H1 (cell line): ENCODE data around the gene IL6ST. TPM values are rescaled to one million over a fixed set of nuclear protein-coding genes. Genes with fewer than 3 reads are reported as not detected.

Source experiments
- CTCF ChIA-PET: fragments of 300-600 bp; sonication (Branson Sonifier 250); formaldehyde crosslinking; loops from one replicate; lab custom pipeline; 2021; ENCODE audit not compliant: partially characterized antibody; lab: Charles Lee
- POLR2A ChIA-PET: fragments of 300-600 bp; sonication (Branson Sonifier 250); formaldehyde crosslinking; loops from one replicate; lab custom pipeline; 2021; ENCODE audit warnings: inconsistent platforms; ENCODE audit not compliant: partially characterized antibody; lab: Charles Lee
- DNase-seq, 2 experiments: peaks; one replicate each; pipeline versions ENCODE4 v3.0.0 to v3.0.0-alpha.2; 2010 to 2022; ENCODE audit warnings: low spot score in 2 of 2, low read depth in 1 of 2, mixed read lengths in 1 of 2
- FAIRE-seq: peaks from 2 replicates; lab custom pipeline; 2011; peaks lifted over from hg19 to GRCh38; lab: Jason Lieb, UNC
- H2AFZ ChIP-seq: 2 replicates; pipeline ENCODE4 v1.8.1; 2012; ENCODE audit warnings: low read length, inconsistent platforms
- H2AK5ac ChIP-seq: 2 replicates; pipeline ENCODE4 v1.6.1; 2013; ENCODE audit warnings: low read depth, low read length
- H2BK120ac ChIP-seq: replicated peaks from 2 replicates; pipeline ENCODE3; 2013; ENCODE audit warnings: low read depth, low read length, inconsistent platforms
- H2BK12ac ChIP-seq: 2 replicates; pipeline ENCODE4 v1.6.1; 2013; ENCODE audit warnings: low read depth, low read length
- H2BK15ac ChIP-seq: 2 replicates; pipeline ENCODE4 v1.6.1; 2013; ENCODE audit warnings: low read length
- H2BK20ac ChIP-seq: 2 replicates; pipeline ENCODE4 v1.6.1; 2013; ENCODE audit warnings: low read length
- H2BK5ac ChIP-seq: 2 replicates; pipeline ENCODE4 v1.6.1; 2013; ENCODE audit warnings: low read depth, low read length
- H3K14ac ChIP-seq: 2 replicates; pipeline ENCODE4 v1.6.1; 2013; ENCODE audit warnings: inconsistent platforms; ENCODE audit not compliant: insufficient read length
- H3K18ac ChIP-seq: 2 replicates; pipeline ENCODE4 v1.6.1; 2013; ENCODE audit warnings: low read length; ENCODE audit errors: extremely low read depth
- H3K23ac ChIP-seq: 2 replicates; pipeline ENCODE4 v1.6.1; 2013; ENCODE audit warnings: inconsistent platforms; ENCODE audit not compliant: insufficient read length
- H3K23me2 ChIP-seq: 2 replicates; pipeline ENCODE4 v1.6.1; 2013; ENCODE audit warnings: low read depth, low read length
- H3K27ac ChIP-seq: 2 replicates; pipeline ENCODE4 v1.6.1; 2011; ENCODE audit warnings: low read depth, low read length, inconsistent platforms
- H3K27me3 ChIP-seq, 4 experiments: replicated peaks in 1 of 4; 1 replicate in 1 of 4; 2 replicates in 3 of 4; pipeline versions ENCODE4 v1.6.1 to v1.8.1; 2011 to 2013; ENCODE audit warnings: low read length in 3 of 4, mild to moderate bottlenecking in 3 of 4, inconsistent platforms in 2 of 4, mixed read lengths in 2 of 4, moderate library complexity in 1 of 4; ENCODE audit not compliant: control insufficient read depth in 3 of 4, insufficient read depth in 3 of 4; ENCODE audit errors: extremely low read depth in 1 of 4
- H3K36me3 ChIP-seq, 4 experiments: 2 replicates each; pipeline versions ENCODE4 v1.6.1 to v1.8.1; 2011 to 2013; ENCODE audit warnings: mild to moderate bottlenecking in 4 of 4, low read length in 3 of 4, moderate library complexity in 2 of 4, control low read depth in 1 of 4, inconsistent platforms in 1 of 4; ENCODE audit not compliant: insufficient read depth in 4 of 4, control insufficient read depth in 2 of 4
- H3K4ac ChIP-seq: replicated peaks from 2 replicates; pipeline ENCODE3; 2013; ENCODE audit warnings: low read length, low read depth, mixed read lengths, inconsistent platforms; ENCODE audit not compliant: insufficient read length
- H3K4me1 ChIP-seq, 4 experiments: replicated peaks in 1 of 4; 1 replicate in 1 of 4; 2 replicates in 3 of 4; pipeline versions ENCODE4 v1.6.1 to v1.8.1; 2011 to 2013; ENCODE audit warnings: low read length in 3 of 4, inconsistent platforms in 2 of 4, mixed read lengths in 1 of 4; ENCODE audit not compliant: insufficient read depth in 4 of 4, control insufficient read depth in 3 of 4
- H3K4me2 ChIP-seq, 2 experiments: 2 replicates each; pipeline versions ENCODE4 v1.6.1 to v1.8.1; 2011 to 2013; ENCODE audit warnings: low read depth in 2 of 2, low read length in 2 of 2, control low read depth in 1 of 2, inconsistent platforms in 1 of 2, mild to moderate bottlenecking in 1 of 2; ENCODE audit not compliant: insufficient read depth in 1 of 2
- H3K4me3 ChIP-seq, 4 experiments: fragments of 200-600, 300-600 bp in 1 of 4; sonication (generic), shearing (Covaris generic), sonication (Bioruptor Twin) in 1 of 4; 2 replicates each; pipeline versions ENCODE4 v1.5.1 to v1.8.1; 2011 to 2016; ENCODE audit warnings: low read length in 4 of 4, low read depth in 3 of 4, control low read depth in 2 of 4, inconsistent platforms in 2 of 4, mild to moderate bottlenecking in 2 of 4, mixed read lengths in 1 of 4, moderate library complexity in 1 of 4; ENCODE audit not compliant: insufficient read depth in 2 of 4; ENCODE audit errors: extremely low read depth in 1 of 4
- H3K56ac ChIP-seq: replicated peaks from 2 replicates; pipeline ENCODE3; 2013; ENCODE audit warnings: low read depth, mild to moderate bottlenecking, mixed read lengths, low read length, inconsistent platforms; ENCODE audit not compliant: insufficient read length
- H3K79me1 ChIP-seq: 2 replicates; pipeline ENCODE4 v1.6.1; 2013; ENCODE audit warnings: low read depth, low read length, control low read depth
- H3K79me2 ChIP-seq, 2 experiments: 2 replicates each; pipeline versions ENCODE4 v1.6.1 to v1.8.1; 2012 to 2013; ENCODE audit warnings: low read length in 2 of 2, mild to moderate bottlenecking in 2 of 2, inconsistent platforms in 1 of 2; ENCODE audit not compliant: insufficient read depth in 2 of 2, control insufficient read depth in 1 of 2
- H3K9ac ChIP-seq, 4 experiments: replicated peaks in 1 of 4; 1 replicate in 1 of 4; 2 replicates in 3 of 4; pipeline versions ENCODE4 v1.6.1 to v1.8.1; 2011 to 2013; ENCODE audit warnings: low read depth in 3 of 4, low read length in 3 of 4, control low read depth in 2 of 4, mild to moderate bottlenecking in 2 of 4, moderate library complexity in 2 of 4, inconsistent platforms in 1 of 4; ENCODE audit errors: extremely low read depth in 1 of 4
- H3K9me3 ChIP-seq, 2 experiments: 2 replicates each; pipeline versions ENCODE4 v1.6.1 to v1.8.1; 2012 to 2013; ENCODE audit warnings: mild to moderate bottlenecking in 2 of 2, moderate library complexity in 2 of 2, control low read depth in 1 of 2, inconsistent platforms in 1 of 2, low read depth in 1 of 2, low read length in 1 of 2, mixed read lengths in 1 of 2; ENCODE audit not compliant: insufficient read depth in 2 of 2
- H4K20me1 ChIP-seq, 2 experiments: replicated peaks in 1 of 2; 2 replicates each; pipeline versions ENCODE3 to v1.8.1; 2011 to 2013; ENCODE audit warnings: inconsistent platforms in 2 of 2, low read length in 2 of 2, mild to moderate bottlenecking in 1 of 2; ENCODE audit not compliant: insufficient read depth in 2 of 2, control insufficient read depth in 1 of 2
- H4K5ac ChIP-seq: 2 replicates; pipeline ENCODE4 v1.6.1; 2013; ENCODE audit warnings: low read length, low read depth, mixed read lengths, inconsistent platforms; ENCODE audit not compliant: insufficient read length
- H4K8ac ChIP-seq: 2 replicates; pipeline ENCODE4 v1.8.0; 2013; ENCODE audit warnings: mild to moderate bottlenecking, moderate library complexity, low read length, inconsistent platforms; ENCODE audit not compliant: insufficient read depth; ENCODE audit errors: extremely low read depth
- H4K91ac ChIP-seq: replicated peaks from 2 replicates; pipeline ENCODE3; 2013; ENCODE audit warnings: low read length, mixed read lengths, inconsistent platforms; ENCODE audit not compliant: insufficient read length
- BACH1 ChIP-seq: IDR thresholded peaks from 2 replicates; pipeline ENCODE4 v1.6.1; 2012; ENCODE audit warnings: low read length, improper control_type of control experiment
- EP300 ChIP-seq, 2 experiments: IDR thresholded peaks; 1 replicate in 1 of 2; 2 replicates in 1 of 2; pipeline ENCODE4 v1.6.1; 2011 to 2012; ENCODE audit warnings: low read depth in 2 of 2, low read length in 2 of 2, mild to moderate bottlenecking in 2 of 2, borderline replicate concordance in 1 of 2, inconsistent platforms in 1 of 2, moderate library complexity in 1 of 2
- FOSL1 ChIP-seq: IDR thresholded peaks from 2 replicates; pipeline ENCODE4 v1.6.1; 2011; ENCODE audit warnings: mild to moderate bottlenecking, low read depth, low read length, moderate library complexity; ENCODE audit not compliant: insufficient read depth
- GTF2F1 ChIP-seq: IDR thresholded peaks from 2 replicates; pipeline ENCODE4 v1.6.1; 2012; ENCODE audit warnings: low read depth, low read length, improper control_type of control experiment, borderline replicate concordance
- KDM1A ChIP-seq: fragments of 200-600, 300-600 bp; sonication (generic); IDR thresholded peaks from 2 replicates; pipeline ENCODE4 v1.7.1; 2016; ENCODE audit warnings: mild to moderate bottlenecking, low read length, borderline replicate concordance
- KDM5A ChIP-seq: fragments of 200-600 bp; IDR thresholded peaks from 2 replicates; pipeline ENCODE4 v1.7.1; 2012; ENCODE audit warnings: mild to moderate bottlenecking, low read length, inconsistent platforms, mixed read lengths
- NANOG ChIP-seq: IDR thresholded peaks from 2 replicates; pipeline ENCODE4 v1.6.1; 2011; ENCODE audit warnings: low read length, low read depth, mild to moderate bottlenecking, inconsistent platforms; ENCODE audit not compliant: insufficient read depth, poor library complexity, severe bottlenecking
- NRF1 ChIP-seq: IDR thresholded peaks from 2 replicates; pipeline ENCODE4 v1.6.1; 2011; ENCODE audit warnings: mild to moderate bottlenecking, low read depth, low read length, improper control_type of control experiment
- RBBP5 ChIP-seq: IDR thresholded peaks from 2 replicates; pipeline ENCODE4 v1.7.1; 2012; ENCODE audit warnings: low read depth, mild to moderate bottlenecking, inconsistent platforms, low read length, moderate library complexity, borderline replicate concordance
- SAP30 ChIP-seq: fragments of 300-600 bp; sonication (generic); IDR thresholded peaks from 2 replicates; pipeline ENCODE4 v1.7.1; 2012; ENCODE audit warnings: low read length, moderate library complexity, mild to moderate bottlenecking, inconsistent platforms; ENCODE audit not compliant: insufficient read depth, insufficient replicate concordance
- WGBS, 2 experiments: shearing (Covaris generic) in 1 of 2; methylation state at CpG; one replicate each; pipeline versions ENCODE4 v1.1.6 to v1.1.7; 2013 to 2015; ENCODE audit warnings: low lambda C conversion rate in 2 of 2, mixed read lengths in 2 of 2, inconsistent platforms in 1 of 2, low coverage in 1 of 2, missing lambda C conversion rate in 1 of 2; ENCODE audit not compliant: insufficient replicate concordance in 2 of 2, insufficient coverage in 1 of 2, insufficient read length in 1 of 2; ENCODE audit errors: extremely low coverage in 1 of 2, missing lambda C conversion rate in 1 of 2; 5-methylcytosine and 5-hydroxymethylcytosine counted together
- polyA plus RNA-seq, 7 experiments: library from polyadenylated mRNA; depleted of rRNA in 3 of 7; stranded (reverse) in 5 of 7; unstranded in 2 of 7; fragments of >200 nt in 5 of 7; fragments of 200-250 nt in 2 of 7; gene quantifications; 1 replicate in 5 of 7; 2 replicates in 1 of 7; 4 replicates in 1 of 7; pipeline versions ENCODE4 v1.2.1 to v1.2.3, GENCODE V29; 2011 to 2013; ENCODE audit warnings: missing spikeins in 2 of 7, mixed read lengths in 2 of 7
- total RNA-seq: library from RNA; stranded (reverse); fragmentation: NEBNext Ultra II Directional; extraction: Animal tissue kit (Norgen Biotek cat#: 25700); gene quantifications from 2 replicates; pipeline ENCODE4 v1.2.1, GENCODE V29; 2021
- TF ChIP-seq, protein P1 (sequence below): IDR thresholded peaks from 2 replicates; pipeline ENCODE4 v1.6.1; 2011; ENCODE audit warnings: low read depth, mild to moderate bottlenecking, low read length; ENCODE audit not compliant: insufficient read depth
- TF ChIP-seq, protein P2 (sequence below): IDR thresholded peaks from 2 replicates; pipeline ENCODE4 v1.6.1; 2012; ENCODE audit warnings: inconsistent platforms

The IL6ST gene
- total and polyA plus RNA-seq, 2 of the 8 experiments (the other 6 are each of a cell fraction or from before 2014, with no cell fraction given), result 1.4 to 11.1 TPM

GRCh38 chr5:55914971-55915370 lies 79.8 kb downstream of the IL6ST start:
- Histone ChIP-seq H3K79me1 (no peaks in the 10 kb centered on the region), H3K9ac (no peak overlapping the region), H2BK12ac (no peak overlapping the region), H3K18ac (no peak overlapping the region), H3K4ac (no peak overlapping the region), H3K4me1 (no peaks in the 10 kb centered on the region; a peak in 1 of 7 replicates), H4K5ac (no peak overlapping the region), H3K14ac (no peak overlapping the region), H4K91ac (no peak overlapping the region), H3K4me2 (no peak overlapping the region), H2BK5ac (no peak overlapping the region), H3K4me3 (no peak overlapping the region), H3K9me3 (no peaks in the 10 kb centered on the region), H2AK5ac (no peak overlapping the region), H3K36me3 (no peaks in the 10 kb centered on the region), H2BK120ac (no peak overlapping the region), H3K27me3 (no peaks in the 10 kb centered on the region), H2BK20ac (no peak overlapping the region), H2BK15ac (no peak overlapping the region), H3K27ac (no peak overlapping the region), H3K23me2 (0 out of 2 replicates have a peak, but pooled peaks cover 2% of the 10 kb centered on the region), H3K56ac (no peak overlapping the region), H3K23ac (no peak overlapping the region), H2AFZ (no peak overlapping the region), H3K79me2 (no peaks in the 10 kb centered on the region), H4K20me1 (no peaks in the 10 kb centered on the region), H4K8ac (no peak overlapping the region)
- peak in 1 of 2 experiments; percentile 22 for DNase-seq
- ChIA-PET POLR2A (no interaction called here), CTCF (no interaction called here)
- 95% methylated on average over 2 of the region's 2 CpGs; no CpG with 5 or more reads in 1 of the 2 experiments for WGBS, 2 experiments
- no peak for FAIRE-seq
- no peak for TF ChIP-seq SAP30
- TF ChIP-seq, protein P1, sequence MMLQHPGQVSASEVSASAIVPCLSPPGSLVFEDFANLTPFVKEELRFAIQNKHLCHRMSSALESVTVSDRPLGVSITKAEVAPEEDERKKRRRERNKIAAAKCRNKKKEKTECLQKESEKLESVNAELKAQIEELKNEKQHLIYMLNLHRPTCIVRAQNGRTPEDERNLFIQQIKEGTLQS, result no peak
- no peak for TF ChIP-seq FOSL1
- TF ChIP-seq KDM1A, result no peak
- no peak for TF ChIP-seq KDM5A
- TF ChIP-seq, protein P2, sequence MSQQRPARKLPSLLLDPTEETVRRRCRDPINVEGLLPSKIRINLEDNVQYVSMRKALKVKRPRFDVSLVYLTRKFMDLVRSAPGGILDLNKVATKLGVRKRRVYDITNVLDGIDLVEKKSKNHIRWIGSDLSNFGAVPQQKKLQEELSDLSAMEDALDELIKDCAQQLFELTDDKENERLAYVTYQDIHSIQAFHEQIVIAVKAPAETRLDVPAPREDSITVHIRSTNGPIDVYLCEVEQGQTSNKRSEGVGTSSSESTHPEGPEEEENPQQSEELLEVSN, result no peak
- TF ChIP-seq BACH1, result no peak
- no peak for TF ChIP-seq EP300 (IDR thresholded peaks at IDR 0.05; ENCODE audit: borderline replicate concordance in 1 of 2, low read depth in 2 of 2, low read length in 2 of 2)
- TF ChIP-seq GTF2F1, result no peak
- TF ChIP-seq NRF1, result no peak
- TF ChIP-seq NANOG, result no peak
- TF ChIP-seq RBBP5, result no peak
